Measurements from ENCODE around the gene FOXA3.

DNA sequence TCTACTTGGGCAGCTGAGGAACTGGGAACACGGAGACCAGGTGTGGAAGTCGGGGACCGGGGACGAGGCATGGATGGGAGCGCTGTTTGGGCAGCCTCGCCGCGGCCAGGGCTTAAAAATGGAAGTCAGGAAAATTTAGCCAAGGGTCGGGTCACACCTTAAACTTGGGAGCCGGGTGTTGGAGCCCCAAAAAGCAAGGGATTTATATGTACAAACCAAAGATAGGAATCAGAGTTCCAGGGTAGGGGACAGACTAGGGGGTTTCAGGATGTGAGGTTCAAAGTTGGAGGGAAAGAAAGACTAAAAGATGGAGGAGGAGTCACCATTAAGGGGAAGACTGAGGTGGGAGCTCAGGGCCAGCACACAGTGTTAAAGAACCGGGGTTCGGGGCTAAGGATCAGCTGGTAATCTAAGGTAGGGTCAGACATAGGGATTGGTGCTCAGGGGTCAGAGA, 530 bp downstream of the FOXA3 start:
- no peak for TF ChIP-seq CTCF (optimal IDR thresholded peaks at IDR 0.05 in 1 of 3, IDR thresholded peaks at IDR 0.05 in 1 of 3, conservative IDR thresholded peaks at IDR 0.05 in 1 of 3; ENCODE audit: extremely low read depth in 1 of 3, insufficient read depth in 2 of 3, low read length in 3 of 3)
- TF ChIP-seq EZH2 (IDR thresholded peaks at IDR 0.05; ENCODE audit: low read length), result peak; percentile 76

Data from keratinocyte (primary cell).